ENCODE data around the gene CALML5. TPM values are rescaled to one million over a fixed set of nuclear protein-coding genes. Genes with fewer than 3 reads are reported as not detected.
A peak's percentile ranks its signal among the peaks of the same experiment; 100 is the strongest.

The CALML5 gene
- total RNA-seq, 4 donors from 2014 or later: not detected

DNA sequence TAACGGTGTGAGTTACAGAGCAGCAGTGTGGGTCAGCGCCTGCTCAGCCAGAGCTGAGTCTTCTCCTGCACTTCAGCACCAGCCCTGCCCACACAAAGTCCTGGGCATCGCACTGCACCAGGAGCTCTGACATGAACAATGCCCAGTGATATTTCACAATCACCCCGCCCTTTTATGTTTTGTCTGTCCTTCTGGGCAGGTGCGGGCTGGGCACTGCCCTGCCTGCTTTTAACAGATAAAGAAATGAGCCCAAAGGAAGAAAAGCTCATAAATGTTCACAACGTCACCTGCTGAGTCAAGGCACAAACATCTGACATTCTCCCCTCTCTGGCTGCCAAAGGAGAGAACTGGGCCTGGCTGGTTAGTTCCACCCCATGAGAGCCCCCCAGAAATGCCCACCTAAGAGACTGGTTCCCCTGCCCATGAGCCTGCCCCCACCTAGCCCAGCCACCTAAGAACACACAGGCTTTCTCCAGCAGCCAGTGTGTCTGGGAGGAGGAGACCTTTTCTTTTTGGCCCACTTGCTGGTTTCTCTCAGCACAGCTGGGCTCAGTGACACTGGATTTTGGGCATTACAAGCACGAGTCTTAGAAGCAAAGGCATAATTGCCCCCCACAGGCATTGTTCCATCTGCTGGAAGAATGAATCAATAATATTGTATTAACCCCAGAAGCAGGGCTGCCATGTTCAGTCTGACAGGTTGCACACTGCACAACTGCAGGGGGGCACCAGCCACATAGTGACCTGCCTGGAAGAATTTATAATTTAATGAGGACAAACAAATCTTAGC is 47.7 kb upstream of the CALML5 start:
- peak; percentile 66 to 92 (median 85) for TF ChIP-seq POLR2AphosphoS5 (IDR thresholded peaks at IDR 0.05)
- TF ChIP-seq EP300 (IDR thresholded peaks at IDR 0.05; ENCODE audit: low read depth): peak; percentile 60
- no peak for TF ChIP-seq CTCF (IDR thresholded peaks at IDR 0.05)
- peak; percentile 76 for TF ChIP-seq POLR2A (IDR thresholded peaks at IDR 0.05)
- Histone ChIP-seq H3K27me3 (no peaks in the 10 kb centered on the region), H3K27ac (peak overlapping the region; percentile 86 to 93 (median 90)), H3K9me3 (no peaks in the 10 kb centered on the region), H3K4me3 (peak overlapping the region in 2 of 4 donors; percentile 6 to 31), H3K4me1 (peaks cover 28 to 78% (median 60%) of the 10 kb centered on the region in 4 donors), H3K36me3 (no peaks in the 10 kb centered on the region)
- DNase-seq: peak; percentile 88
- 41 to 57% methylated on average over 2 to 7 of the region's 7 CpGs for WGBS, 2 donors (ENCODE audit: low coverage in 1 of 2)
- in situ Hi-C loops (cut with MboI; ENCODE audit: low pct_ligation_motif_present in 1 of 4, low pct_unique_long_range_greater_than_20kb in 1 of 4, low sequenced_read_pairs in 3 of 4): no loop called here
- intact Hi-C loops (cut with DNase I; ENCODE audit: low total_unique reads): loop anchor here (5.0 kb wide), 1 partner anchor 270 kb away; no protein-coding TSS in a partner anchor

- Histone ChIP-seq H3K4me3 (no peak overlapping the region), H3K4me1 (peaks cover 28 to 76% (median 53%) of the 10 kb centered on the region in 4 donors), H3K27me3 (no peaks in the 10 kb centered on the region), H3K36me3 (no peaks in the 10 kb centered on the region), H3K27ac (peak overlapping the region; percentile 86 to 93 (median 90)), H3K9me3 (no peaks in the 10 kb centered on the region)
- no peak for TF ChIP-seq CTCF (IDR thresholded peaks at IDR 0.05)
- peak; percentile 49 for TF ChIP-seq POLR2A (IDR thresholded peaks at IDR 0.05)
- TF ChIP-seq EP300 (IDR thresholded peaks at IDR 0.05; ENCODE audit: low read depth): no peak
- peak; percentile 14 to 55 (median 20) for TF ChIP-seq POLR2AphosphoS5 (IDR thresholded peaks at IDR 0.05)
- intact Hi-C loops (cut with DNase I; ENCODE audit: low total_unique reads): loop anchor here (5.0 kb wide), 1 partner anchor 271 kb away; no protein-coding TSS in a partner anchor
- peak; percentile 35 for DNase-seq
- 72% methylated on average over 23 of the region's 23 CpGs; no CpG with 5 or more reads in 1 of the 2 donors for WGBS, 2 donors (ENCODE audit: low coverage in 1 of 2)
- in situ Hi-C loops (cut with MboI; ENCODE audit: low pct_ligation_motif_present in 1 of 4, low pct_unique_long_range_greater_than_20kb in 1 of 4, low sequenced_read_pairs in 3 of 4): no loop called here
These were observed 46.7 kb upstream of the CALML5 start for GRCh38 chr10:5545778-5546710.

GRCh38 chr10:5545426-5545777 is 46.0 kb upstream of the CALML5 start:
- Histone ChIP-seq H3K4me1 (peaks cover 28 to 73% (median 54%) of the 10 kb centered on the region in 4 donors), H3K36me3 (no peaks in the 10 kb centered on the region), H3K9me3 (no peaks in the 10 kb centered on the region), H3K27me3 (no peaks in the 10 kb centered on the region), H3K4me3 (no peak overlapping the region), H3K27ac (peak overlapping the region; percentile 86 to 93 (median 90))
- no peak for DNase-seq
- WGBS, 2 donors (ENCODE audit: low coverage in 1 of 2): 85% methylated on average over 2 of the region's 2 CpGs; no CpG with 5 or more reads in 1 of the 2 donors
- intact Hi-C loops (cut with DNase I; ENCODE audit: low total_unique reads): loop anchor here (5.0 kb wide), 1 partner anchor 272 kb away; no protein-coding TSS in a partner anchor
- TF ChIP-seq CTCF (IDR thresholded peaks at IDR 0.05) (no peak), POLR2A (IDR thresholded peaks at IDR 0.05) (no peak), POLR2AphosphoS5 (IDR thresholded peaks at IDR 0.05) (no peak), EP300 (IDR thresholded peaks at IDR 0.05; ENCODE audit: low read depth) (no peak)
- in situ Hi-C loops (cut with MboI; ENCODE audit: low pct_ligation_motif_present in 1 of 4, low pct_unique_long_range_greater_than_20kb in 1 of 4, low sequenced_read_pairs in 3 of 4): no loop called here

All from transverse colon (tissue), 4 donors.